Putamen (tissue), 1 donor: Measurements from ENCODE around the gene SLC24A1.
"Not testable (repeated sequence)": the region's sequence is repeated elsewhere in the genome, so short reads cannot be mapped to it uniquely, and the experiment has no call there.

ENCODE experiments used
- DNase-seq: peaks from one replicate; pipeline ENCODE4 v3.0.0-alpha.2; 2016; ENCODE audit warnings: low spot score

The SLC24A1 gene

GRCh38 chr15:65621638-65622037 is at the start of gene SLC24A1:
Gene SLC24A1 (plus strand): TSS chr15:65621938. CDS start chr15:65624081, 2,143 bp downstream.
- DNase-seq = no peak

DNA sequence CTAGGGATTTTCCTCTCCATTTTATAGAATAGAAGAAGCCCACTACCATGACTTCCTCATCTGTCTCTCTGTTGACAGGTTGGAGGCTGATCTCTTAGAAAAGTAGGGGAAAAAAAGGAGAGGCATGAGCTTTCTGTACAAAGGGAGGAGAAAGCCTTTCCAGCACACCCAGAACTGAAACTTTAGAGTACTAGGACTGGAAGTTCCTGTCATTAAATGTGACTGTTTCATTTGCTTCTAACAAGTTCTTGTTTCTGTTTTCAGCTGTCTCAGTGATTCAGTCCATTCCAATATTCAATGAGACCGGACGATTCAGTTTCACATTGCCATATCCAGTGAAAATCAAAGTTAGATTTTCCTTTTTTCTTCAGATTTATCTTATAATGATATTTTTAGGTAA is 49.8 kb upstream of the SLC24A1 start:
- no peak for DNase-seq

DNA sequence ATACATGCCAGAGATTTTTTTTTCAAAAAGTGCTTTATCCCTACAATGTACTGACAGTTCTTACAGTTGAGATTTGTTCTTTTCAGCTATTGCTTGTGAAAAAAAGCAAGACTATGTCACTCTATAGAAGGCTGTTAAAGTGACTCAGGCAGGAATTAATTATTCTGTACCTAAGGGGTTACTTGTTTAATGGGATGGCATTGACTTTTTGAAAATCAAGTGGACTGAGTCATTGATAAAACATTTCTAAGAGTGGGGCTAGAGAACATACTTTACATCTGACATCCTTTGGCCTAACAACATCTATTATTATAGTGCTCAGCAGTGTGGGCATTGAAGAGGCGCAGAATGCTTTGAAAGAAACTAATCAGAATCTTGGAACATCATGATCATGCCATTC is 45.1 kb upstream of the SLC24A1 start:
- DNase-seq = no peak

GRCh38 chr15:65577129-65577996 is 44.4 kb upstream of the SLC24A1 start:
- no peak for DNase-seq

DNA sequence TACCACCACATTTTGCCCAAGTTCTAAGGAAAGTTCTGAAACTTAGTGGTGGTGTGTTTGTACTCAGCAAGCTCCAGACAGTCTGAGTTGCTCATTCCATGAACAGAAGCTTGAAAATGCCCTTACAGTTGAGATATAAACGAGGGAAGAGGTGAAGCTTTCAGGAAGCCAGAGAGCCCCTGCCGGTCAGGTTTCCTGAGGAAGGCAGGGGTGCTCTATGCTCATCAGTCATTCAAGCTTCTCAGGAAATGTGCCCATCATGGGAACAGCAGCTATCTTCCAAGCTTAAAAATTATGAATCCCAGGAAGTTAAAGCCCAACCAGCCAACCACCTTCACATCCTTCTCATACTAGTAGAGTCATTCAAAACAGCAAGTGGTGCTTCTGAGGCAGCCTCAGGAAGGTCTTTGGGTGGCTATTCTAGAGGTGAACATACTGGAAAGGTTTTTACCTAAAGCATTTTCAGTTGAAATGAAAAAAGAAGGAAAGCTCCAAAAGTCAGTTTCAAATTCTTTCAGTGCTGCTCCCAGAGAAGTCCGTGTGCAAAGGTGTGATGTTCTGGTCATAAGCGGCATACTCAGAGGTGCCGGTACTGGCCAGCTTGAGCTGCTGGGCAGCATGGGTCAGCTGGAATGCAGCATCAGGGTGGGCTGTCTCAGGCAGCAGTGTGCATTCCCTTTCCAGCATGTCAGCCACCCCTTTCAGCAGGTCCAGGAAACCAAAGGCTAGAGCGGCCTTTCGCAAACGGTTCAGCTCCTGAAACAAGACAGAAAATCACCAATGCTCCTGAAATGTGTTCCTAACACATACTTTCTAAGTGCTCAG is 42.6 kb upstream of the SLC24A1 start:
- DNase-seq = no peak

GRCh38 chr15:65579762-65580161 is 42.0 kb upstream of the SLC24A1 start:
- no peak for DNase-seq

GRCh38 chr15:65580287-65580686 is 41.5 kb upstream of the SLC24A1 start:
- DNase-seq = no peak

DNA sequence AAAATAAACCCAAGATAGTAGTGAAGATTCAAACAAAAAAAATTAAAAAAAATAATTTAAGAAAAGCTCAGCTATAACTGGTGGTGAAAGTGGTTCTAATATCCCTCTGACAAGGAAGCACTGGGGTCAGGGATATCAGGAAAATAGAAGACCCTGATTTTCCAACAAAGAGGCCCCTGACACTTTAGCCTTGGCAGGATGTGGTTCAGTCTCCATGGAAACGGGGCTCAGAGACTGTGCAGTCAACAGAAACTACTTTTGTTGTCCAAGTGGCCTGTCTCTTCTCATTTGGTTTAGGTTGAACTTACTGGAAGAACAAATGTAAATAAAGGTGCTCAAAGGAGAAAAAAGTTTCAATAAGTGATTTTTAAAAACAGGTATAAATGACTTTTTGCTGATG is 38.0 kb upstream of the SLC24A1 start:
- no peak for DNase-seq

GRCh38 chr15:65584241-65584640 is 37.5 kb upstream of the SLC24A1 start:
- no peak for DNase-seq

DNA sequence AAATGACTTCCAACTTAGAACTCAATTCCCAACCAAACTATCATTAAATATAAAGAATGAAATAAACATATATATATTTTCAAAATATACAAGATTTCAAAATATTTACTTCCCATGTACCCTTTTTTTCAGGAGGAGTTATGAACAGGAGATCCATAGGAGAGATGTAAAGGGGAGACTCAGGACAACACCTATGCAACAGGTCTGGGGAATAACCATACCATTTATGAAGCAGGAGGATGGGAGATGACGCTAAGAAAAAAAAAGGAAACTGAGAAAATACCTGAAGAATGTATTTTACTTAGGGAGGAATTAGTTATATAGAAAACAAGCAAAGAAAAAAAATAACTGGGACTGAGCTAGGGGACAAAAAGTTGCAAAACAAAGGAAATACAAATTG is 34.6 kb upstream of the SLC24A1 start:
- DNase-seq = no peak

DNA sequence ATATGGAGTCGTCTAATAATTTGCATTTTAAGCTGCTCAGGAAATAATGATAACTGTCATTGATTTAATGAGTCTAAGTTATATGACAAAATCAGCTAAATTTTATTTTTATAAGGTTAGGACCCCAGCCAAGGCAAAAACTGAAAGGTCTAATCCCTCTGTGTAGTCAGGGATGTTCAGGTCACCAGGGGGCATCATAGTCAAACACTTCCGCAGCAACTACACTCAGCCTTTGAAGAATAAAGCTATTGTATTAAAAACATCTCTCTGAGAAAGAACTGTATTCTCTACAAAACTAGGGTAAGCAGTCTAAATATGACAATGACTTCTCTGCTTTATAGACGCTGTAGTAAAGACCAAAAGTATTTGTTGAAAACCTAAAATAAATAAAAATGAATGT is 25.8 kb upstream of the SLC24A1 start:
- peak; percentile 76 for DNase-seq

GRCh38 chr15:65598468-65598867 is 23.3 kb upstream of the SLC24A1 start:
- DNase-seq = no peak

DNA sequence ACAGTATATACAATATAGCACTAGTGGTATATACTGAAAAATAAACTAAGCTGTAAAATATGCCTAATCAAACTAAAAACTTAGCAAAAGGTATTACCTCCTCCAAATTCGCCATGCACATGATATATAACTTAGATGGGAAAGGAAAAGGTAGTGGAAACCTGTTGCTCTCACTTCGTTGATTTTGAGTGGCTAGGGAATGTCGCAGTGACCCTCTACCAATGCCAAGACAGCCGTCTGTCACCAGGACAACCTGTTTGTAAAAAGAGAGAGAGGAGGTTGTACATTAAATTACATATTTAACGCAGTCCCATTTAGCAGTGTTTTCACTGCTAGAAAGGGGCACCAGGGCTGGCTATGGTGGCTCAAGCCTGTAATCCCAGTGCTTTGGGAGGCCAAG is 22.1 kb upstream of the SLC24A1 start:
- no peak for DNase-seq

GRCh38 chr15:65603134-65603533 is 18.6 kb upstream of the SLC24A1 start:
- DNase-seq = no peak

DNA sequence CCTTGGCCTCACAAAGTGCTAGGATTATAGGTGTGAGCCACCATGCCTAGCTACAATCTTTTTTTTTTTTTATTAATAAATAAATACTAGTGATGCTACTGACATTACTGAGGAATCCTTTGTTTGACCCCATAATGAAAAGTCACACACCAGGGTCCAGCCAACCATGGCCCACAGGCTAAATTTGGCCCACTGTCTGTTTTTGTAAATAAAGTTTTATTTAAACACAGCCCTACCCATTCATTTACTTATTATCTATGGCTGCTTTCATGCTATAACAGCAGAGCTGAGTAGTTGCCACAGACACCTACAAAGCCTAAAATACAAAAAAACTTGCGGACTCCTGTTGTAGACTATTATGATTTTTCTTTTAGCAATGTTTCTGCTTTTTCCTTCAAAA is 18.2 kb upstream of the SLC24A1 start:
- DNase-seq = no peak

DNA sequence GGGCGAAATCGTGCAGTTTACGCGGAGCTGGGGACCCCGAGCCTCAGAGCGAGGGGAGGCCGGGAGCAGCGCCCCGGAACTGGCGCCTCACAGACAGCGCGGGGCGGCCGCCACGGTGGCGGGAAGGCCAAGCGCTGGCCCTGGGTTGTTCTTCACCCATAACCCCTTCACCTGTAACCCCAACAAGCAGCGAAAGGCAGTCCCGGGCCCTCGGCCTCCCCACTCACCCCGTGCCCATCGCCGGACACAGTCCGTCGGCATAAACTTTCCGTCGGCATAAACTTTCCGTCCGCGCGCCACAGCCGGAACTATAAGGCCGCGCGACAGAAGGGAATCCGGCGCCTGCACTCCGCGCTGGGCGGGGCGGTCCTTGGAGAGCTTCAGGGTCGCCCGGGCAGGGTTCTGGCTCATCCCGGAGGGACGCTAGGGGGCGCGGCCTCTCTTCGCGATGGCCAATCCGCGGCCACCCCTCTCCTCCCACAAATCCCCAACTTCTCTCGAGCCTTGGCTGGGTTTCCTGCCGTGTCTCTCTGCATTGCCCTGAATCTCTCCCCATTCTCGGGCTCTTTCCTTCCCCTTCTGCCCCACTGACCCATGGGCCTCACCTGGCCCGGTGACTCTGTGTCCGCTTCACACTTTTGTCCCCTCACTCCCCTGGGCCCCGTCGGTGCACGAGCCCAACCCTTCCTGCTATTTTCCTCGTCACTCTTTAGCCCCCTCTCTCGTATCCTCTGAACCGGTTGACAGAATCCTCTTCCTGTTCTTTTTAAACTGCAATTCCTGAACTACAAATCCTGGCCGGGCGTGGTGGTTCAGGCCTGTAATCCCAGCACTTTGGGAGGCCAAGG is 10.6 kb upstream of the SLC24A1 start, which contains the start of gene INTS14:
Gene INTS14, minus strand, starts transcription at position 261 of the 848 bp plus-strand sequence. CDS start 3,751 bp downstream, outside the sequence.
- DNase-seq = peak; percentile 97

DNA sequence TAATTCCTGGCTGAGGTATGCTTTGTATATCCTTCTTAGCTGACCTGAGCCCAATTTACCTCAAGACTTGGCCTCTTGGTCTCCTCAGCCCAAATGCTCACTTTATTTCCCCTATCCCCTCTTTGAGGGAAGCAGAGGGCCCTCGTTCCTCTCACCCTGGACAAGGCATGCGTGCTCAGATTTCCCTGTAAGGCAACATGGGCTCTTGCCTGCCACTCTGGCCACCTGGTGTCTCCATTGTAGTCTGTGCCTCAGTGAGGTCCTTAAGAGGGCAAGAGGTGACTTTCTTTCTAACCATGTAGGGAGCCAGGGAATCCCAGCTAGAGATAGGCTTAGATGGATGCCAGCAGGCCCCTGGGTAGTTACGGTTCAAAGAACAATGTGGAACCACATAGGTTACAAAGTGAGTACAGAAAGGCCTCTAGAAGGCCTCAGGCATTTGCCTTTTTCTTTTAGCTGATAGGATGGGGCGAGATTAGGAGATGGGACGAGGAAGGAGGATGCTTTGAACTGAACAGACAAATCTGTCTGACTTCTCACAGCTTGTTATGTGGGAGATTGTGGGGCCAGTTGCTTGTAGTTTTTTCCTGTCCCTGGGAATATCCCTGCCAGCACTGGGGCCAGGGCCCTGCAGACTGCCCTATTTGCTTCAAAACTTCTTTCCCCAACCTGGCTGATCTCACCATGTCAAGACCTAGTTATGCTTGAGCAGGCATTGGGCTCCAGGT is 9.7 kb upstream of the SLC24A1 start:
- DNase-seq = no peak

DNA sequence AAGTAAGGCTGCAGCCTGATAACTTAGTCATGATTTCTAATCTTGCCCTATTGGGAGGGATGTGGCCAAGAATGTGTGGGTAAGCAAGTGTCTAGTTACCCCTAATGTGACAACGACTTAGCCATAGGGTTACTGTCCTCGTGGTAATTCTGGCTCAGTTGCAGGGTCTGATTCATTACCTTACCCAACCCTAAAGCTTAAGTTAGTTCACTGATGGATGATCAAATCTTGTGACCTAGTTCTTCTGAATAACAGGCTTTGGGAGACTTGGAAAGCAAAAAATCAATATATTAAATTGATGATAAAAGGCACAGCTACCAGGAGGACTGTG is 9.2 kb upstream of the SLC24A1 start:
- no peak for DNase-seq

DNA sequence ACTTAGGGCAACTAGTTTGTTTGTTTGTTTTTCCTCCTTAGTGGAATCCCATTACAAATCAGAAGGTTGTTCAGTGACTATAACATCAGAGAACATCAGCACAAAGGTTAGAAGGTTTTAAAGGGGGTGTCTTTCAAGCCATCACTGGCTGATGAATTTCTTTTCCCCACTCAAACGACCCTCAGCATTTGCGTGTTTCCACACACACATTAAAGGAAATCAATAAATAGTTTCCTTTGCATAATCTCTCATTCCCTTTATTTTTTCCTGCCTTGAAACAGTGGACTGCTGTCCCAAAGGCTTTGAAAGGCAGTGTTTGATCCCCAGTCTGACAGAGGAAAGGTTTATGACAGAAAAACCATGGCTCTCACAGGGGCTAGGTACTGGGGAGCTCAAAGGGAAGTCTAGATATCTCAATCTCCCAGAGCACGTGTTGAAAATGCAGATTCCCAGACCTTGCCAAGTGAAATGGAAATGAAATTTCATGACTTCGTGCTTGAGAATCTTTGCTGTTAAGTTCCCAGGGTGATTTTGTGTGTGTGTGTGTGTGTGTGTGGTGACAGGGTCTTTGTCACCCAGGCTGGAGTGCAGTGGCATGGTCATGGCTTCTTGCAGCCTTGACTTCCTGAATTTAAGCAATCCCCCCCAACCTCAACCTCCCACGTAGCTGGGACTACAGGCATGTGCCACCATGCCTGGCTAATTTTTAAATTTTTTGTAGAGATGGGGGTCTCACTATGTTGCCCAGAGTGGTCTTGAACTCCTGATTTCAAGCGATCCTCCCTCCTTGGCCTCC is 8.6 kb upstream of the SLC24A1 start:
- no peak for DNase-seq

DNA sequence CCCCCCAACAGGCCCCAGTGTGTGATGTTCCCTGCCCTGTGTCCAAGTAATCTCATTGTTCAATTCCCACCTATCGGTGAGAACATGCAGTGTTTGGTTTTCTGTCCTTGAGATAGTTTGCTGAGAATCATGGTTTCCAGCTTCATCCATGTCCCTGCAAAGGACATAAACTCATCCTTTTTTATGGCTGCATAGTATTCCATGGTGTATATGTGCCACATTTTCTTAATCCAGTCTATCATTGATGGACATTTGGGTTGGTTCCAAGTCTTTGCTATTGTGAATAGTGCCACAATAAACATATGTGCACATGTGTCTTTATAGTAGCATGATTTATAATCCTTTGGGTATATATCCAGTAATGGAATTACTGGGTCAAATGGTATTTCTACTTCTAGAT is 5.9 kb upstream of the SLC24A1 start:
- not testable (repeated sequence) for DNase-seq
